HG03571 (cell line): ENCODE data around the gene SCN5A.

Experiments
- ATAC-seq: cut with Tn5 transposase; IDR thresholded peaks from one replicate; pipeline ENCODE4 v1.9.1; 2021; ENCODE audit not compliant: unreplicated experiment

SCN5A gene

GRCh38 chr3:38649500-38650247 lies at the start of gene SCN5A:
Gene SCN5A (minus strand): TSS chr3:38649687. CDS start chr3:38633307, 16,380 bp downstream.
- no peak for ATAC-seq

- ATAC-seq: no peak
These were observed 49.3 kb upstream of the SCN5A start for GRCh38 chr3:38698760-38699159.

GRCh38 chr3:38698061-38698460 lies 48.6 kb upstream of the SCN5A start:
- ATAC-seq: no peak

- no peak for ATAC-seq
These were observed 46.5 kb upstream of the SCN5A start for GRCh38 chr3:38696034-38696433.

GRCh38 chr3:38690185-38690584 lies 40.7 kb upstream of the SCN5A start:
- no peak for ATAC-seq

GRCh38 chr3:38689774-38690173 lies 40.3 kb upstream of the SCN5A start:
- no peak for ATAC-seq

- ATAC-seq: no peak
These were observed 39.9 kb upstream of the SCN5A start for GRCh38 chr3:38689346-38689745.

GRCh38 chr3:38687321-38687720 lies 37.8 kb upstream of the SCN5A start:
- no peak for ATAC-seq

- ATAC-seq: no peak
These were observed 35.1 kb upstream of the SCN5A start for GRCh38 chr3:38684546-38684945.

GRCh38 chr3:38669668-38670067 lies 20.2 kb upstream of the SCN5A start:
- ATAC-seq: no peak

- no peak for ATAC-seq
These were observed 13.1 kb upstream of the SCN5A start for GRCh38 chr3:38662544-38662943.

- ATAC-seq: no peak
These were observed 9.4 kb upstream of the SCN5A start for GRCh38 chr3:38658841-38659240.

GRCh38 chr3:38657369-38657768 lies 7.9 kb upstream of the SCN5A start:
- ATAC-seq: no peak

GRCh38 chr3:38655708-38656300 lies 6.3 kb upstream of the SCN5A start:
- no peak for ATAC-seq

- ATAC-seq: no peak
These were observed 4.4 kb upstream of the SCN5A start for GRCh38 chr3:38653685-38654537.

- no peak for ATAC-seq
These were observed 3.4 kb upstream of the SCN5A start for GRCh38 chr3:38652934-38653333.

GRCh38 chr3:38651153-38651789 lies 1.8 kb upstream of the SCN5A start:
- peak; percentile 52 for ATAC-seq

GRCh38 chr3:38650248-38650951 lies 913 bp upstream of the SCN5A start:
- no peak for ATAC-seq

- ATAC-seq: no peak
These were observed 608 bp downstream of the SCN5A start for GRCh38 chr3:38648659-38649499.
